Mesendoderm (in vitro differentiated cells): ENCODE measurements around the gene ZMYND19.

Experiments used
- DNase-seq: peaks from one replicate; pipeline ENCODE4 v3.0.0; 2013
- H2AK5ac ChIP-seq: 2 replicates; pipeline ENCODE4 v1.6.1; 2013; ENCODE audit warnings: low read length, inconsistent platforms
- H2BK120ac ChIP-seq: 2 replicates; pipeline ENCODE4 v1.6.1; 2013; ENCODE audit warnings: low read depth, mild to moderate bottlenecking, low read length, moderate library complexity, mixed read lengths
- H2BK15ac ChIP-seq: replicated peaks from 2 replicates; pipeline ENCODE4 v1.6.1; 2013; ENCODE audit warnings: low read depth, mild to moderate bottlenecking, moderate library complexity
- H2BK5ac ChIP-seq: 2 replicates; pipeline ENCODE4 v1.6.1; 2013; ENCODE audit warnings: low read length, inconsistent platforms
- H3K18ac ChIP-seq: 2 replicates; pipeline ENCODE4 v1.6.1; 2013; ENCODE audit warnings: mild to moderate bottlenecking, low read length, mixed read lengths
- H3K23ac ChIP-seq: one replicate; pipeline ENCODE4 v1.6.1; 2013; ENCODE audit warnings: low read length
- H3K27ac ChIP-seq: 2 replicates; pipeline ENCODE4 v1.5.1; 2013; ENCODE audit warnings: low read depth, mild to moderate bottlenecking, inconsistent platforms, low read length, moderate library complexity
- H3K27me3 ChIP-seq: 2 replicates; pipeline ENCODE4 v1.6.1; 2013; ENCODE audit warnings: low read length, control low read depth, mild to moderate bottlenecking, inconsistent platforms; ENCODE audit not compliant: insufficient read depth, poor library complexity
- H3K36me3 ChIP-seq: 2 replicates; pipeline ENCODE4 v1.6.1; 2013; ENCODE audit warnings: low read length, inconsistent platforms; ENCODE audit not compliant: control insufficient read depth, insufficient read depth
- H3K4ac ChIP-seq: one replicate; pipeline ENCODE4 v1.6.1; 2013; ENCODE audit warnings: low read depth, mild to moderate bottlenecking, low read length, moderate library complexity
- H3K4me1 ChIP-seq: 2 replicates; pipeline ENCODE4 v1.6.1; 2013; ENCODE audit warnings: low read depth, low read length, inconsistent platforms; ENCODE audit not compliant: control insufficient read depth
- H3K4me2 ChIP-seq: 2 replicates; pipeline ENCODE4 v1.6.1; 2013; ENCODE audit warnings: low read length
- H3K4me3 ChIP-seq: 2 replicates; pipeline ENCODE4 v1.5.1; 2013; ENCODE audit warnings: mild to moderate bottlenecking, low read length
- H3K56ac ChIP-seq: one replicate; pipeline ENCODE4 v1.6.1; 2013; ENCODE audit warnings: low read length
- H3K79me1 ChIP-seq: 2 replicates; pipeline ENCODE4 v1.6.1; 2013; ENCODE audit warnings: low read length, inconsistent platforms
- H3K79me2 ChIP-seq: 2 replicates; pipeline ENCODE4 v1.6.1; 2013; ENCODE audit warnings: mild to moderate bottlenecking, low read length; ENCODE audit not compliant: control insufficient read depth, insufficient read depth
- H3K9ac ChIP-seq: 2 replicates; pipeline ENCODE4 v1.6.1; 2013; ENCODE audit warnings: low read length, inconsistent platforms
- H4K5ac ChIP-seq: one replicate; pipeline ENCODE4 v1.6.1; 2013; ENCODE audit warnings: low read length
- H4K8ac ChIP-seq: one replicate; pipeline ENCODE4 v1.6.1; 2013; ENCODE audit warnings: low read depth, mild to moderate bottlenecking, control low read depth, low read length, moderate library complexity
- WGBS: extraction: QIAGEN DNeasy Blood & Tissue Kit; methylation state at CpG from one replicate; pipeline ENCODE4 v1.1.7; 2013; ENCODE audit warnings: low lambda C conversion rate, missing lambda C conversion rate; ENCODE audit not compliant: insufficient coverage; ENCODE audit errors: extremely low coverage; 5-methylcytosine and 5-hydroxymethylcytosine counted together

The ZMYND19 gene

DNA sequence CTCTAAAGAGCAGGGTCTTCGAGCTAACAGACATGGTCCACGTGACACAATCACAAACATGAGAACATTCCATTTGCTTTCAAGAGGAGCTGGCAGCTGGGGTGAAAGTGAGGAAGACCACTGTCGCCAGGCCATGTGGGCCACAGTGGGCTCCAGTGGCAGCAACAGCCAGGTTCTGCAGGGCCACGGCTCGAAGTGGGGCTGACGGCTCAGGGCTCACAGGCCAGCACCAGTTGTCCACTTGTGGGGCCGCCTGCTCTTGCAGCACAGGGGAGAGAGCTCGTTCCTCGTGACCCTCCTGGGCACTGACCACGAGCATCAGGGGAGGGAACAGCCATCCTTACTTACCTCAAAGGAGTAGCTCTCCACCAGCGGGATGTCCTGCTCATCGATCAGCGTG lies 2.0 kb downstream of the ZMYND19 start:
- H3K36me3 ChIP-seq, result peaks cover 15% of the 10 kb centered on the region

DNA sequence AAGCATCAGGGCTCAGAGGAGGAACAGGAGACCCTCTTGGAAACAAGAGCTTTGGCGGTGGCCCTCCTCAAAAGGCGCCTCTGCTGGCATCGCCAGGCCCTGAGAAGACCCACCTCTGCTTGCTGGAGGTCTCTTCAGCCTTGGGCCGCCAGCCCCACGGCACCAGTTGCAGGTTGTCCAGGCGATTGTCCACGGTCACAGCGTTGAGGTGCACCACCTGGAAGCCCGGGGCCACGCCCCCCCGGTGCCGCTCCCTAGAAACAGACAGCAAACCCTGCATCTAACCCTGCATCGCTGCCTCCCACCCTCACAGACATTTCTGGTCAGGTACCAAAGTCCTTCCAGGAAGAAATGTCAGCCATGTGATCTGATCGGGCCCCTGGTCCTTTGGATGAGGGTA lies 3.5 kb downstream of the ZMYND19 start:
- WGBS, result no CpG with 5 or more reads among the region's 14 CpGs
- Histone ChIP-seq H3K79me2 (peaks cover 12% of the 10 kb centered on the region), H3K27ac (no peak overlapping the region), H3K4me3 (no peak overlapping the region), H3K56ac (no peak overlapping the region), H4K8ac (no peak overlapping the region), H2BK5ac (no peak overlapping the region), H3K4me2 (no peak overlapping the region), H3K79me1 (peaks cover 19% of the 10 kb centered on the region), H3K27me3 (no peaks in the 10 kb centered on the region), H3K36me3 (peaks cover 23% of the 10 kb centered on the region), H4K5ac (no peak overlapping the region), H3K18ac (no peak overlapping the region), H3K4me1 (no peaks in the 10 kb centered on the region), H3K4ac (no peak overlapping the region), H2BK120ac (no peak overlapping the region), H3K23ac (no peak overlapping the region), H2AK5ac (no peak overlapping the region), H2BK15ac (no peak overlapping the region), H3K9ac (no peak overlapping the region)
- DNase-seq, result no peak

More for the DNA sequence above, 2.0 kb downstream of the ZMYND19 start:
- H3K27me3 ChIP-seq, result no peaks in the 10 kb centered on the region
- no peak overlapping the region for H4K5ac ChIP-seq
- no peak overlapping the region for H3K23ac ChIP-seq
- no peak overlapping the region for H3K56ac ChIP-seq
- H3K4me2 ChIP-seq, result no peak overlapping the region
- no peak overlapping the region for H3K18ac ChIP-seq
- no peak overlapping the region for H2BK120ac ChIP-seq
- H3K9ac ChIP-seq, result no peak overlapping the region
- WGBS, result no CpG with 5 or more reads among the region's 13 CpGs
- DNase-seq, result no peak
- no peak overlapping the region for H2AK5ac ChIP-seq
- no peak overlapping the region for H3K4ac ChIP-seq
- peaks cover 17% of the 10 kb centered on the region for H3K79me1 ChIP-seq
- no peaks in the 10 kb centered on the region for H3K4me1 ChIP-seq
- peaks cover 12% of the 10 kb centered on the region for H3K79me2 ChIP-seq
- H3K4me3 ChIP-seq, result no peak overlapping the region
- no peak overlapping the region for H3K27ac ChIP-seq
- no peak overlapping the region for H4K8ac ChIP-seq
- H2BK15ac ChIP-seq, result no peak overlapping the region
- no peak overlapping the region for H2BK5ac ChIP-seq

DNA sequence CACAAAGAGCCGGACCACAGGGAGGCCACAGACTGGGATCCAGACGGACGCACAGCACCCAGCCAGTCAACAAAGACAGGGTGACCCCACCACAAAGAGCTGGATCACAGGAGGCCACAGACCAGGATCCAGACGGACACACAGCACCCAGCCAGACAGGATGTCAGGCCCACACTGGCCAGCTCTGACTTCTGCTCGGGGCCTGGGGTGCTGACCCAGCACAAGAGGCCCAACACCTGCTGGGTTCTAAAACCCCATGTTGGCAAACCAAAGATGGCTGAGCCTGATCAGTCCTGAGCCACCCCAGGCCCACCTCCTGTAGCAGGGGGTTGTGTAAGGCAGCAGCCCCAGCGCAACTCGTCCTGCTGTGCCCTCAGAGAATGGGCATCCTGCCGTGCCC lies 6.4 kb downstream of the ZMYND19 start:
- Histone ChIP-seq H2BK15ac (no peak overlapping the region), H4K5ac (no peak overlapping the region), H3K4me1 (no peaks in the 10 kb centered on the region), H3K79me2 (peaks cover 5% of the 10 kb centered on the region), H3K27ac (no peak overlapping the region), H3K27me3 (no peaks in the 10 kb centered on the region), H3K9ac (no peak overlapping the region), H2AK5ac (no peak overlapping the region), H4K8ac (no peak overlapping the region), H3K4me3 (no peak overlapping the region), H3K4me2 (no peak overlapping the region), H3K23ac (no peak overlapping the region), H3K56ac (no peak overlapping the region), H2BK120ac (no peak overlapping the region), H3K4ac (no peak overlapping the region), H3K36me3 (peaks cover 23% of the 10 kb centered on the region), H2BK5ac (no peak overlapping the region), H3K79me1 (peaks cover 12% of the 10 kb centered on the region), H3K18ac (no peak overlapping the region)
- DNase-seq, result no peak
- WGBS, result no CpG with 5 or more reads among the region's 8 CpGs

DNA sequence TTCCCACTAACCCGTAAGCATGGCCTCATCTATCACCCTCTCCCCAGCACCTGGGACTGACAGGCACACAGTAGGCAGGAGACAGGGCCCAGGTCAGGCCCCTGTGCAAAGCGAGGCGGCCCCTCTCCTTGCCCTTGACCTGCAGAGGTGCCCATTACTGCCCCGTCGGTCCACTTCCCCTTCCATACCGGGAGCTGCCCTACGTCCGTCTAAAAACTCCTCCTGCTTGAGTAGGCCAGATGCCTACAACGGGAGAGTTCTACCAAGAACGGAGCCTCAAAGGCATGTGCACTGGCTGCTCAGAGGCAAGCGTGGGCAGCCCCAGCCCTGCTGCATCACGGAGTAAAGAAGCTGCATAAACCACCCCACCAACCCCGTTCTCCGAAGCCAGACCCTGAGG lies 7.0 kb downstream of the ZMYND19 start:
- H3K79me1 ChIP-seq, result peaks cover 6% of the 10 kb centered on the region
- H3K4me2 ChIP-seq, result no peak overlapping the region
- H2BK5ac ChIP-seq, result no peak overlapping the region
- H3K79me2 ChIP-seq, result peaks cover under 1% of the 10 kb centered on the region
- peaks cover 20% of the 10 kb centered on the region for H3K36me3 ChIP-seq
- H4K5ac ChIP-seq, result no peak overlapping the region
- no peak overlapping the region for H4K8ac ChIP-seq
- no CpG with 5 or more reads among the region's 14 CpGs for WGBS
- no peak overlapping the region for H2BK120ac ChIP-seq
- no peak overlapping the region for H3K56ac ChIP-seq
- H2BK15ac ChIP-seq, result no peak overlapping the region
- DNase-seq, result no peak
- H3K4ac ChIP-seq, result no peak overlapping the region
- H3K23ac ChIP-seq, result no peak overlapping the region
- H3K9ac ChIP-seq, result no peak overlapping the region
- H3K27ac ChIP-seq, result no peak overlapping the region
- no peak overlapping the region for H3K18ac ChIP-seq
- no peaks in the 10 kb centered on the region for H3K4me1 ChIP-seq
- H2AK5ac ChIP-seq, result no peak overlapping the region
- H3K27me3 ChIP-seq, result no peaks in the 10 kb centered on the region
- no peak overlapping the region for H3K4me3 ChIP-seq

DNA sequence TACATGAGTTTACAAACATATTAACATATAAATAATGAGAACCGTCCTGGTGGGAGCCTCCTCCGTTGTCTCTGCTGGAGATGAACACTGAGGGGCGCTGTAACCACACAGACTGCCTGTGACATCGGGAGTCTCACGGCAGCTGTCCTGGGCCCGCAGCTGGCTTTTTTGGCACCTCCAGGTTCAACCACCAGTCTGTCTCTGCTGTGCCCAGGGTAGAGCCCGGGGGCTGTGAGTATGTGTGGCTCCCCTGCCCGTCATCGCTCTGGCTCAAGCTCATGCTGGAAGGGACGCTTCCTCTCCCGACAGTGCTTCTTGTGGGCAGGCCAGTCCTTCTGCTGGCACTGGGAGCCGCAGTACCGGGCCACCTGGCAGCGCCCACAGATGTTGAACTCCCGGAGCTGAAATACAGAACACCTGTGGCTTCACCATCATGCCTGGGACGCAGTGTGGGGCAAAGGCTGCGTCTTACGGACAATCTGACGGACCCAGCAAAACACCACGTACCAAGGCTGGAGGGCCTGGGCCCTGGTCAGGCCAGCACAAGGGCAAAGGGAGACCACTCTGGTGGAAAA lies 7.9 kb downstream of the ZMYND19 start:
- H2BK120ac ChIP-seq, result no peak overlapping the region
- no peak overlapping the region for H4K5ac ChIP-seq
- H3K4me2 ChIP-seq, result no peak overlapping the region
- no peak overlapping the region for H2AK5ac ChIP-seq
- H3K36me3 ChIP-seq, result peaks cover 16% of the 10 kb centered on the region
- no peak overlapping the region for H3K4ac ChIP-seq
- H3K79me2 ChIP-seq, result peaks cover 9% of the 10 kb centered on the region
- no peaks in the 10 kb centered on the region for H3K27me3 ChIP-seq
- no peak overlapping the region for H3K27ac ChIP-seq
- no peak overlapping the region for H4K8ac ChIP-seq
- no peak overlapping the region for H2BK15ac ChIP-seq
- no peak overlapping the region for H2BK5ac ChIP-seq
- no peak overlapping the region for H3K23ac ChIP-seq
- peaks cover 2% of the 10 kb centered on the region for H3K4me1 ChIP-seq
- H3K56ac ChIP-seq, result no peak overlapping the region
- no peak overlapping the region for H3K9ac ChIP-seq
- DNase-seq, result peak; percentile 37
- peaks cover 5% of the 10 kb centered on the region for H3K79me1 ChIP-seq
- no peak overlapping the region for H3K4me3 ChIP-seq
- no CpG with 5 or more reads among the region's 20 CpGs for WGBS
- H3K18ac ChIP-seq, result no peak overlapping the region
